Fibroblast of mammary gland (primary cell): ENCODE results near the gene PLXNA4.

Experiments
- DNase-seq: peaks from one replicate; pipeline ENCODE4 v3.0.0-alpha.2; 2010; ENCODE audit warnings: low read depth
- H3K4me3 ChIP-seq: 2 replicates; pipeline ENCODE4 v1.5.1; 2011; ENCODE audit warnings: low read depth, mild to moderate bottlenecking, low read length, moderate library complexity; ENCODE audit not compliant: control insufficient read depth
- TF ChIP-seq, protein P1 (sequence below): conservative IDR thresholded peaks from 2 replicates; pipeline ENCODE4 v1.5.1; 2011; ENCODE audit warnings: low read depth, low read length, inconsistent platforms; ENCODE audit not compliant: control insufficient read depth, insufficient read depth

Gene PLXNA4

DNA sequence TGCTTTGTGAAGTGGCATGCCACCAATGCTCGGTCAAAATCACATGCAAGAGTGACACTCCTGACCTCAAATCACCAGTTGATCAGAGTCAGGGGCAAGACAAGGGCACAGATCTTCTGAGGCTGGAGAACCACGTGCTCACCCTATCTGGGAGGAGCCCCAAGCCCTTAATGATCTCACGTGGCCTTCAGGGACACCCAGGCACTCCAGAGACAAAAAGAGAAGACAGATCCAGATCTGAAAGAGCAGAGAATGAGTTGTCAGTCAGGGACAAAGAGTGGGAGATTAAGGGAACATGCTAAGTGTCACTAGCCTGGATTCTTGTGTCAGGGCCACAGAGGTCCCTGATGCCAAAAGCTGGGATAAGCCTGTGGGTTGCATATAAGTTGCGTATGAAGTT, 134.3 kb downstream of the PLXNA4 start:
- TF ChIP-seq, protein P1, sequence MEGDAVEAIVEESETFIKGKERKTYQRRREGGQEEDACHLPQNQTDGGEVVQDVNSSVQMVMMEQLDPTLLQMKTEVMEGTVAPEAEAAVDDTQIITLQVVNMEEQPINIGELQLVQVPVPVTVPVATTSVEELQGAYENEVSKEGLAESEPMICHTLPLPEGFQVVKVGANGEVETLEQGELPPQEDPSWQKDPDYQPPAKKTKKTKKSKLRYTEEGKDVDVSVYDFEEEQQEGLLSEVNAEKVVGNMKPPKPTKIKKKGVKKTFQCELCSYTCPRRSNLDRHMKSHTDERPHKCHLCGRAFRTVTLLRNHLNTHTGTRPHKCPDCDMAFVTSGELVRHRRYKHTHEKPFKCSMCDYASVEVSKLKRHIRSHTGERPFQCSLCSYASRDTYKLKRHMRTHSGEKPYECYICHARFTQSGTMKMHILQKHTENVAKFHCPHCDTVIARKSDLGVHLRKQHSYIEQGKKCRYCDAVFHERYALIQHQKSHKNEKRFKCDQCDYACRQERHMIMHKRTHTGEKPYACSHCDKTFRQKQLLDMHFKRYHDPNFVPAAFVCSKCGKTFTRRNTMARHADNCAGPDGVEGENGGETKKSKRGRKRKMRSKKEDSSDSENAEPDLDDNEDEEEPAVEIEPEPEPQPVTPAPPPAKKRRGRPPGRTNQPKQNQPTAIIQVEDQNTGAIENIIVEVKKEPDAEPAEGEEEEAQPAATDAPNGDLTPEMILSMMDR: no peak
- no peak for DNase-seq
- H3K4me3 ChIP-seq: no peak overlapping the region

DNA sequence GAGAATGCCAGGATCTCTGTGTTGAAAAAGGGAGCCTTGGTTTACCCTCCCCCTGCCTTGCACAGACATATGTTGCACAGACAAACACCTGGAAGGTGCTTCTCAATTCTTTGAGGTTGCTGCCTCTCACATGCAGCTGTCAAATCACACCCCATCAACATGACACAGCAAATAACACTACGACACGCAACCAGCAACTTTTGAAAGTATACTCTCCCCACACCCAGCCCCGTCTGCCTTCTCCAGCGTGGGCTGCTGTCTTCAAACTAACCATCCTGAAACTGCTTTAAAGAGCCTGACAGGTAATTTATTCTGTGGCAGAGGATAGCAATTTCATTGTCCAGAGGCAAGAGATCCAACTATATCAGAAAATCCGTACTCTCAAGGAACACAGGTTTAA, 136.1 kb downstream of the PLXNA4 start:
- DNase-seq: no peak
- H3K4me3 ChIP-seq: no peak overlapping the region
- TF ChIP-seq, protein P1: no peak

DNA sequence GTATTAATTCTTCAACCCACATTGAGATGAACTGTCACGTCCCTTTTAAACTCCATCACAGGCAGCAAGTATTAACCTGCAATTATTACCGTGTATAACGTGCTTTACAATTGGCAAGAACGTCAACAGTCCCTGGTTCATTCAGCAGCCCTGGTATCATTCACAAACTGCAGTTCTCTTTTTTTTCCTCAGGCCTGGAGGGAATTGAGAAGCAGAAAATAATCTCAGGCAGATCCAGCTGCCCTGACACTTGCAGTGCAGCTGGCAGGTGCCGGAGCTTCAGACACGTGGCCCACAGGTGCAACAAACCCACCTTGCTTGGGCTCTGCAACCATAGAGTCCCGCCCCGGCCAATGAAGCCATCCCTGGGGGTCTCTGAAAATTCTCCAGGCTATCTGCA, 137.3 kb downstream of the PLXNA4 start:
- H3K4me3 ChIP-seq: no peak overlapping the region
- TF ChIP-seq, protein P1: no peak
- DNase-seq: no peak

- no peak for DNase-seq
- H3K4me3 ChIP-seq: no peak overlapping the region
These were observed 138.5 kb downstream of the PLXNA4 start for GRCh38 chr7:132437730-132438129.

GRCh38 chr7:132436121-132436520, 140.1 kb downstream of the PLXNA4 start:
- no peak for DNase-seq
- TF ChIP-seq, protein P1: no peak
- no peak overlapping the region for H3K4me3 ChIP-seq

More at GRCh38 chr7:132437730-132438129, 138.5 kb downstream of the PLXNA4 start:
- TF ChIP-seq, protein P1: no peak

GRCh38 chr7:132435016-132435990, 141.0 kb downstream of the PLXNA4 start:
- DNase-seq: no peak
- TF ChIP-seq, protein P1: no peak
- H3K4me3 ChIP-seq: no peak overlapping the region
